Astrocyte (in vitro differentiated cells and primary cell): ENCODE data around the gene IRF4. TPM values are rescaled to one million over a fixed set of nuclear protein-coding genes. Genes with fewer than 3 reads are reported as not detected.

Experiments
- DNase-seq: peaks from one replicate; pipeline ENCODE4 v3.0.0-alpha.2; 2010; ENCODE audit warnings: low read depth
- FAIRE-seq: peaks from 2 replicates; lab custom pipeline; 2011; peaks lifted over from hg19 to GRCh38; lab: Jason Lieb, UNC
- H2AFZ ChIP-seq: 2 replicates; pipeline ENCODE4 v1.6.0; 2012; ENCODE audit warnings: low read depth, low read length, inconsistent platforms
- H3K27ac ChIP-seq: 2 replicates; pipeline ENCODE4 v1.5.1; 2011; ENCODE audit warnings: low read depth, low read length, inconsistent platforms
- H3K27me3 ChIP-seq: 2 replicates; pipeline ENCODE4 v1.6.0; 2011; ENCODE audit warnings: low read length, inconsistent platforms; ENCODE audit not compliant: insufficient read depth
- H3K36me3 ChIP-seq: 2 replicates; pipeline ENCODE4 v1.5.1; 2011; ENCODE audit warnings: low read length, inconsistent platforms; ENCODE audit not compliant: insufficient read depth
- H3K4me1 ChIP-seq: 2 replicates; pipeline ENCODE4 v1.5.1; 2011; ENCODE audit warnings: low read length, inconsistent platforms; ENCODE audit not compliant: insufficient read depth
- H3K4me2 ChIP-seq: 2 replicates; pipeline ENCODE4 v1.6.0; 2012; ENCODE audit warnings: low read length, inconsistent platforms
- H3K4me3 ChIP-seq: 2 replicates; pipeline ENCODE4 v1.5.1; 2011; ENCODE audit warnings: low read depth, mild to moderate bottlenecking, low read length, inconsistent platforms; ENCODE audit not compliant: insufficient read depth
- H3K79me2 ChIP-seq: 2 replicates; pipeline ENCODE4 v1.6.0; 2012; ENCODE audit warnings: mild to moderate bottlenecking, low read length, inconsistent platforms; ENCODE audit not compliant: insufficient read depth
- H3K9ac ChIP-seq: 2 replicates; pipeline ENCODE4 v1.6.0; 2012; ENCODE audit warnings: mild to moderate bottlenecking, low read length, inconsistent platforms
- H3K9me3 ChIP-seq: 2 replicates; pipeline ENCODE4 v1.5.1; 2012; ENCODE audit warnings: low read depth, mild to moderate bottlenecking, low read length, inconsistent platforms; ENCODE audit not compliant: insufficient read depth
- H4K20me1 ChIP-seq: 2 replicates; pipeline ENCODE4 v1.6.0; 2012; ENCODE audit warnings: low read length, inconsistent platforms; ENCODE audit not compliant: insufficient read depth
- H3K27ac Mint-ChIP-seq: one replicate; pipeline ENCODE4 v1.8.0; 2021; ENCODE audit warnings: mild to moderate bottlenecking, mixed read lengths; ENCODE audit not compliant: unreplicated experiment
- H3K27me3 Mint-ChIP-seq: one replicate; pipeline ENCODE4 v1.8.0; 2021; ENCODE audit warnings: low read depth, mixed read lengths; ENCODE audit not compliant: unreplicated experiment
- H3K36me3 Mint-ChIP-seq: one replicate; pipeline ENCODE4 v1.8.0; 2021; ENCODE audit warnings: low read depth, mixed read lengths; ENCODE audit not compliant: unreplicated experiment
- H3K4me1 Mint-ChIP-seq: one replicate; pipeline ENCODE4 v1.8.0; 2021; ENCODE audit warnings: low read depth, mixed read lengths; ENCODE audit not compliant: unreplicated experiment
- H3K4me3 Mint-ChIP-seq: one replicate; pipeline ENCODE4 v1.8.0; 2021; ENCODE audit warnings: mild to moderate bottlenecking, moderate library complexity, mixed read lengths; ENCODE audit not compliant: unreplicated experiment
- H3K9me3 Mint-ChIP-seq: one replicate; pipeline ENCODE4 v1.8.0; 2021; ENCODE audit warnings: mild to moderate bottlenecking, mixed read lengths; ENCODE audit not compliant: unreplicated experiment
- CTCF ChIP-seq: IDR thresholded peaks from 2 replicates; pipeline ENCODE4 v1.5.1; 2011; ENCODE audit warnings: low read depth, mild to moderate bottlenecking, inconsistent platforms, low read length, moderate library complexity; ENCODE audit not compliant: insufficient read depth
- EZH2 ChIP-seq: IDR thresholded peaks from 2 replicates; pipeline ENCODE4 v1.6.1; 2012; ENCODE audit warnings: mild to moderate bottlenecking, low read length, inconsistent platforms; ENCODE audit not compliant: insufficient read depth
- total RNA-seq: library from RNA; stranded (reverse); gene quantifications from 2 replicates; pipeline ENCODE4 v1.2.1, GENCODE V29; 2021

The IRF4 gene
- total RNA-seq, 1 donor from 2014 or later, result 0.30 TPM

GRCh38 chr6:385614-386013 is 5.9 kb upstream of the IRF4 start:
- H3K27ac Mint-ChIP-seq, result no peak overlapping the region
- no peak overlapping the region for H3K4me3 ChIP-seq
- H3K9me3 Mint-ChIP-seq, result peaks cover 5% of the 10 kb centered on the region
- no peak for DNase-seq
- no peaks in the 10 kb centered on the region for H3K36me3 ChIP-seq
- H3K79me2 ChIP-seq, result no peaks in the 10 kb centered on the region
- H3K27ac ChIP-seq, result no peak overlapping the region
- no peak overlapping the region for H2AFZ ChIP-seq
- no peak overlapping the region for H3K4me3 Mint-ChIP-seq
- H4K20me1 ChIP-seq, result no peaks in the 10 kb centered on the region
- H3K9me3 ChIP-seq, result no peaks in the 10 kb centered on the region
- H3K4me2 ChIP-seq, result no peak overlapping the region
- H3K36me3 Mint-ChIP-seq, result no peaks in the 10 kb centered on the region
- peaks cover 94% of the 10 kb centered on the region for H3K27me3 Mint-ChIP-seq
- H3K27me3 ChIP-seq, result peaks cover 36% of the 10 kb centered on the region
- H3K9ac ChIP-seq, result no peak overlapping the region
- H3K4me1 Mint-ChIP-seq, result peaks cover 6% of the 10 kb centered on the region
- TF ChIP-seq EZH2 (no peak), CTCF (no peak)
- H3K4me1 ChIP-seq, result no peaks in the 10 kb centered on the region
- no peak for FAIRE-seq

DNA sequence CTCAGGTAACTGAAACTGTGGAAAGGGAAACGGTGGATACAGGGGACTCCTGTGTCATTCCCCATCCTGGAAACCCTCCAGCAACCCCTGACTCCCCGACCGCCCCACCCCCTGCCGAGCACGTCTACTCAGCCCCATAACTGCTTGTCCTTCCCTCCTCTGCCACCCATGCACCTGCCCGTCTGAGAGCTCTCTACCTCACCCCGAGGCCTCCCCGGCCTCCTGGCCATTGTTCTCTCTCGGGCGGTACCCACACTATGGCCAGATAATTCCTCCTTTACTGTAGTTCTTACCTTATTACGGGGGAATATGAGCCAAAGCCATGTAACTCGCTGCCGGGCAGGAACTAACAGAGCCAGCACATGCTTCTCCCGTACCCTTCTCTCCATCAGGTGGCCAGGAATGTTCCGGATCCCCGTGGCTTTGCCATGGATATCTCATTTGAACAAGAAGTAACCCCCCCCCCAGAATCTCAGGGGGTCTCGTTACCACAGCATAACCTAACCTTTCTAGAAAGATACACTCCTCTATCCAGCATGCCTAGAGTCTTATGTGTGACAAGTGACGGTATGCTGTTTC is 4.8 kb upstream of the IRF4 start:
- Mint-ChIP-seq H3K27me3 (peaks cover 91% of the 10 kb centered on the region), H3K4me1 (peaks cover 6% of the 10 kb centered on the region), H3K27ac (no peak overlapping the region), H3K9me3 (peaks cover 5% of the 10 kb centered on the region), H3K4me3 (no peak overlapping the region), H3K36me3 (no peaks in the 10 kb centered on the region)
- Histone ChIP-seq H3K4me2 (no peak overlapping the region), H3K4me3 (no peak overlapping the region), H3K9me3 (no peaks in the 10 kb centered on the region), H3K4me1 (no peaks in the 10 kb centered on the region), H2AFZ (no peak overlapping the region), H4K20me1 (no peaks in the 10 kb centered on the region), H3K36me3 (no peaks in the 10 kb centered on the region), H3K9ac (no peak overlapping the region), H3K27ac (no peak overlapping the region), H3K79me2 (no peaks in the 10 kb centered on the region), H3K27me3 (peaks cover 43% of the 10 kb centered on the region)
- DNase-seq, result no peak
- TF ChIP-seq EZH2 (no peak), CTCF (no peak)
- no peak for FAIRE-seq

- no peaks in the 10 kb centered on the region for H3K36me3 Mint-ChIP-seq
- Histone ChIP-seq H3K27me3 (peaks cover 46% of the 10 kb centered on the region), H3K9me3 (no peaks in the 10 kb centered on the region)
These were observed 4.2 kb upstream of the IRF4 start for GRCh38 chr6:387293-387741.

More at GRCh38 chr6:387293-387741, 4.2 kb upstream of the IRF4 start:
- Histone ChIP-seq H4K20me1 (no peaks in the 10 kb centered on the region), H3K36me3 (no peaks in the 10 kb centered on the region), H2AFZ (no peak overlapping the region), H3K9ac (no peak overlapping the region), H3K4me3 (no peak overlapping the region), H3K79me2 (no peaks in the 10 kb centered on the region), H3K4me2 (no peak overlapping the region), H3K27ac (no peak overlapping the region), H3K4me1 (no peaks in the 10 kb centered on the region)
- Mint-ChIP-seq H3K4me1 (peaks cover 6% of the 10 kb centered on the region), H3K27me3 (peaks cover 86% of the 10 kb centered on the region), H3K27ac (no peak overlapping the region), H3K9me3 (peaks cover 5% of the 10 kb centered on the region), H3K4me3 (no peak overlapping the region)
- FAIRE-seq (no peak), DNase-seq (no peak)
- TF ChIP-seq CTCF, result no peak
- TF ChIP-seq EZH2, result no peak
